ENCODE measurements around the gene TGFBR3.
A peak's percentile ranks its signal among the peaks of the same experiment; 100 is the strongest.

The TGFBR3 gene

GRCh38 chr1:91781371-91781825 is 104.6 kb downstream of the TGFBR3 start:
- TF ChIP-seq REST (IDR thresholded peaks at IDR 0.05; ENCODE audit: insufficient read depth in 1 of 2, low read depth in 2 of 2, low read length in 2 of 2) (0 out of 4 replicates have a peak, but pooled peaks of 1 of the 2 experiments have one; percentile 38), POLR2AphosphoS5 (IDR thresholded peaks at IDR 0.05; ENCODE audit: low read depth, low read length) (peak; percentile 38), FOXP2 (optimal IDR thresholded peaks at IDR 0.05; ENCODE audit: borderline replicate concordance, extremely low read depth, extremely low read length, insufficient read depth) (no peak), SIN3A (IDR thresholded peaks at IDR 0.05; ENCODE audit: borderline replicate concordance, insufficient read depth, low read length) (peak; percentile 93; the same call in 1 of the 2 replicates), TAF1 (IDR thresholded peaks at IDR 0.05; ENCODE audit: borderline replicate concordance, insufficient read depth, low read length) (no peak)

GRCh38 chr1:91779548-91780021 is 106.4 kb downstream of the TGFBR3 start:
- TF ChIP-seq FOXP2 (optimal IDR thresholded peaks at IDR 0.05; ENCODE audit: borderline replicate concordance, extremely low read depth, extremely low read length, insufficient read depth), result no peak
- no peak for TF ChIP-seq REST (IDR thresholded peaks at IDR 0.05; ENCODE audit: insufficient read depth in 1 of 2, low read depth in 2 of 2, low read length in 2 of 2)
- TF ChIP-seq TAF1 (IDR thresholded peaks at IDR 0.05; ENCODE audit: borderline replicate concordance, insufficient read depth, low read length), result no peak
- no peak for TF ChIP-seq SIN3A (IDR thresholded peaks at IDR 0.05; ENCODE audit: borderline replicate concordance, insufficient read depth, low read length)
- TF ChIP-seq POLR2AphosphoS5 (IDR thresholded peaks at IDR 0.05; ENCODE audit: low read depth, low read length), result no peak

GRCh38 chr1:91778964-91779363 is 107.0 kb downstream of the TGFBR3 start:
- TF ChIP-seq SIN3A (IDR thresholded peaks at IDR 0.05; ENCODE audit: borderline replicate concordance, insufficient read depth, low read length) (no peak), FOXP2 (optimal IDR thresholded peaks at IDR 0.05; ENCODE audit: borderline replicate concordance, extremely low read depth, extremely low read length, insufficient read depth) (no peak)

GRCh38 chr1:91777630-91778300 is 108.2 kb downstream of the TGFBR3 start:
- TF ChIP-seq TAF1 (IDR thresholded peaks at IDR 0.05; ENCODE audit: borderline replicate concordance, insufficient read depth, low read length) (no peak), FOXP2 (optimal IDR thresholded peaks at IDR 0.05; ENCODE audit: borderline replicate concordance, extremely low read depth, extremely low read length, insufficient read depth) (no peak), REST (IDR thresholded peaks at IDR 0.05; ENCODE audit: insufficient read depth in 1 of 2, low read depth in 2 of 2, low read length in 2 of 2) (no peak), POLR2AphosphoS5 (IDR thresholded peaks at IDR 0.05; ENCODE audit: low read depth, low read length) (no peak), SIN3A (IDR thresholded peaks at IDR 0.05; ENCODE audit: borderline replicate concordance, insufficient read depth, low read length) (no peak)

- TF ChIP-seq SIN3A (IDR thresholded peaks at IDR 0.05; ENCODE audit: borderline replicate concordance, insufficient read depth, low read length), result no peak
- no peak for TF ChIP-seq FOXP2 (optimal IDR thresholded peaks at IDR 0.05; ENCODE audit: borderline replicate concordance, extremely low read depth, extremely low read length, insufficient read depth)
- TF ChIP-seq REST (IDR thresholded peaks at IDR 0.05; ENCODE audit: insufficient read depth in 1 of 2, low read depth in 2 of 2, low read length in 2 of 2), result no peak
- no peak for TF ChIP-seq TAF1 (IDR thresholded peaks at IDR 0.05; ENCODE audit: borderline replicate concordance, insufficient read depth, low read length)
- no peak for TF ChIP-seq POLR2AphosphoS5 (IDR thresholded peaks at IDR 0.05; ENCODE audit: low read depth, low read length)
Observed at GRCh38 chr1:91777196-91777595, 108.8 kb downstream of the TGFBR3 start.
